GM12801 (cell line): ENCODE data around the gene ELANE.

Source experiments
- TF ChIP-seq, protein P1 (sequence below): IDR thresholded peaks from one replicate; pipeline ENCODE4 v1.5.1; 2011; ENCODE audit warnings: control low read depth; ENCODE audit not compliant: insufficient read length; ENCODE audit errors: extremely low read depth

Gene ELANE

DNA sequence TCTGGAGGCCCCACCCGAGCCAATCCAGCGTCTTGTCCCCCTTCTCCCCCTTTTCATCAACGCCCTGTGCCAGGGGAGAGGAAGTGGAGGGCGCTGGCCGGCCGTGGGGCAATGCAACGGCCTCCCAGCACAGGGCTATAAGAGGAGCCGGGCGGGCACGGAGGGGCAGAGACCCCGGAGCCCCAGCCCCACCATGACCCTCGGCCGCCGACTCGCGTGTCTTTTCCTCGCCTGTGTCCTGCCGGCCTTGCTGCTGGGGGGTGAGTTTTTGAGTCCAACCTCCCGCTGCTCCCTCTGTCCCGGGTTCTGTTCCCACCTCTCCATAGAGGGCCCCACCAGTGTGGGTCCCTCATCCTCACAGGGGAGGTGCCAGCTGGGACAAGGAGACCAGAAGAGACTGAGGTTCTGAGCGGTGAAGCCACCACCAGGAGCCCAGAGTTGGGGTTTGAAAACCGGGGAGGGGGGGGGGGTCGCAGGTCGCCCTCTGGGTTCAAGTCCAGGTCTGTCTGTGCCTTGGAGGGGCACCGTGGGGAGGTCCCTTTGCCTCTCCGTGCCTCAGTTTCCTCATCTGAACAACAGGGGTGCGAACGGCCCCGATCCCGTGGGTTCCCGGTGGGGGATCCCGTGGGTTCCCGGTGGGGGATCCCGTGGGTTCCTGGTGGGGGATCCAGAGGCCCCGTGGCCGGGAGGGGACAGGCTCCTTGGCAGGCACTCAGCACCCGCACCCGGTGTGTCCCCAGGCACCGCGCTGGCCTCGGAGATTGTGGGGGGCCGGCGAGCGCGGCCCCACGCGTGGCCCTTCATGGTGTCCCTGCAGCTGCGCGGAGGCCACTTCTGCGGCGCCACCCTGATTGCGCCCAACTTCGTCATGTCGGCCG lies at the start of gene ELANE:
TSS of gene ELANE (plus strand) at position 168 of the 878 bp plus-strand sequence. CDS start at position 194, 26 bp downstream.
- TF ChIP-seq, protein P1, sequence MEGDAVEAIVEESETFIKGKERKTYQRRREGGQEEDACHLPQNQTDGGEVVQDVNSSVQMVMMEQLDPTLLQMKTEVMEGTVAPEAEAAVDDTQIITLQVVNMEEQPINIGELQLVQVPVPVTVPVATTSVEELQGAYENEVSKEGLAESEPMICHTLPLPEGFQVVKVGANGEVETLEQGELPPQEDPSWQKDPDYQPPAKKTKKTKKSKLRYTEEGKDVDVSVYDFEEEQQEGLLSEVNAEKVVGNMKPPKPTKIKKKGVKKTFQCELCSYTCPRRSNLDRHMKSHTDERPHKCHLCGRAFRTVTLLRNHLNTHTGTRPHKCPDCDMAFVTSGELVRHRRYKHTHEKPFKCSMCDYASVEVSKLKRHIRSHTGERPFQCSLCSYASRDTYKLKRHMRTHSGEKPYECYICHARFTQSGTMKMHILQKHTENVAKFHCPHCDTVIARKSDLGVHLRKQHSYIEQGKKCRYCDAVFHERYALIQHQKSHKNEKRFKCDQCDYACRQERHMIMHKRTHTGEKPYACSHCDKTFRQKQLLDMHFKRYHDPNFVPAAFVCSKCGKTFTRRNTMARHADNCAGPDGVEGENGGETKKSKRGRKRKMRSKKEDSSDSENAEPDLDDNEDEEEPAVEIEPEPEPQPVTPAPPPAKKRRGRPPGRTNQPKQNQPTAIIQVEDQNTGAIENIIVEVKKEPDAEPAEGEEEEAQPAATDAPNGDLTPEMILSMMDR = no peak

DNA sequence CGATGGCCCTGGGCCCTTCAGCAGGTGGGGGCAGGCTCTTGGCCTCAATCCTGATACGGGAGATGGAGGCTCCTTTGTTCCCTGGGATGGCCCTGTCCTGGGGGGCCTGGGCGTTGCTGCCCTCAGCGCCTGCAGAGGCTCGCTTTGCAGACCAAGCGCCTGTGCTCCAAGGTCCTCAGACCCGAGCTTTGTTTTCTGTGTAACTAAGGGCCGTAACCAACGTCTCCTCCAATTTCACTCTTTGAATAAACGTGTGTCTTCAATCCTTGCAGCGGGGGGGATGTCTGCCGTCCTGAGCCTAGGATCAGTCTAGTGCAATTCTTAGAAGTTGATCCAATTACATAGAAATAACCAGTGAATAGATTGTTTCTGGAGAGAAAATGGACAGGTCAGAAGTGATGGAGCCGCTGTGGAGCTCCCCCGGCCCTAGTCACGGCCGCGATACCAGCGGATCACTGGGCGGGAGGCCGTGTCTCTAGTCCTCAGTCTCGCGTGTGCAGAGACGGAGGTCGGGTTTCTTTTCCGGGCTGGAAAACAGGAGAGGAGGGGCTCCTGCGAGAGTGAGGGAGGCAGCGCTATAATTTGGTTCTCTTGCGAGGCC lies 49.5 kb upstream of the ELANE start:
- TF ChIP-seq, protein P1 = no peak

DNA sequence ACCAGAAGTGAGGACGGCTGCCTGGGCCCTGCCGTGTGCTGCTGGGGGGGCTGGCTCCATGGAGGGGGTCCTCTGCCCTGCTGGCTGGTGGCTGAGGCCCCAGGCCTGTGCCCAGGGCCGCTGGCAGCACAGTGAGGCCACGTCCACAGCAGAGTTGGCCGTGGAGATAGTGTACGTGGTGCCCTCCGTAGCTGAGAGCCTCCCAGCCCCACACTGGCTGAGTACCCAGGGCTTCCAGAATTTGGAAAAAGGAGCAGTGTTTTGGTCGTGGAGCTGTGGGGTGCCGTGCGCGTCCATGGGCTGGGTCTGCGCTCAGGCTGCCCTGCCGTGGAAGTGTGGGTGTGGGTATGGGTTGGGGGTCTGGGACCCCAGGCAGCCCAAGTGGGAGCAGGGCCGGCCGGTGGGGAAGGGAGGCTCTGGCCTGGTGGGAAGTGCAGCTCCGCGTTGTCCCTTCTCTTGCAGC lies 49.0 kb upstream of the ELANE start:
- TF ChIP-seq, protein P1 = no peak

- TF ChIP-seq, protein P1 = no peak
These were observed 48.3 kb upstream of the ELANE start for GRCh38 chr19:803686-804418.

- TF ChIP-seq, protein P1 = no peak
These were observed 47.5 kb upstream of the ELANE start for GRCh38 chr19:804419-805165.

DNA sequence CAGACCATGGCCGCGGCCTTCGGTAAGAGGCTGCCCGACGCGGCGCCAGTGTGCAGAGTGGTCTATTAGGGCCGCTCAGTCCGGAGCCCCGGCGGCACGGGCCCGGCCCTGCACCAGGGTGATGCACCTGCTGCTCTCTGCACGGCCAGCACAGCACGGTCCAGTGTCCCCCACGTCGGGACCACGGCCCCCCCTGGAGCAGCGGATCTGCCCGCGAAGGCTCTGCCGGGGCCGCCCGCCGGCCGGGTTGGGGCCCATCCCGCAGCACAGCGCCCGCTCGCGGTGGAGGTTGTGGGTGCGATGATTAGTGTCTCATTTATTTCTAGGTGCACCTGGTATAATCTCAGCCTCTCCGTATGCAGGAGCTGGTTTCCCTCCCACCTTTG lies 46.9 kb upstream of the ELANE start:
- TF ChIP-seq, protein P1 = no peak
